OCI-LY7 (cell line): ENCODE measurements around the gene HJURP.

ENCODE experiments used
- EZH2phosphoT487 ChIP-seq: fragments of 200-600 bp; sonication (generic); IDR thresholded peaks from 2 replicates; pipeline ENCODE4 v1.6.1; 2018; ENCODE audit warnings: low read depth, borderline replicate concordance, mild to moderate bottlenecking, mixed run types, antibody characterized with exemption, low read length, moderate library complexity, mixed read lengths
- TF ChIP-seq, protein P1 (sequence below): fragments of 200-600 bp; sonication (generic); conservative IDR thresholded peaks from 2 replicates; pipeline ENCODE4 v1.5.1; 2014; ENCODE audit warnings: mild to moderate bottlenecking, antibody characterized with exemption, low read length, moderate library complexity, mixed read lengths

DNA sequence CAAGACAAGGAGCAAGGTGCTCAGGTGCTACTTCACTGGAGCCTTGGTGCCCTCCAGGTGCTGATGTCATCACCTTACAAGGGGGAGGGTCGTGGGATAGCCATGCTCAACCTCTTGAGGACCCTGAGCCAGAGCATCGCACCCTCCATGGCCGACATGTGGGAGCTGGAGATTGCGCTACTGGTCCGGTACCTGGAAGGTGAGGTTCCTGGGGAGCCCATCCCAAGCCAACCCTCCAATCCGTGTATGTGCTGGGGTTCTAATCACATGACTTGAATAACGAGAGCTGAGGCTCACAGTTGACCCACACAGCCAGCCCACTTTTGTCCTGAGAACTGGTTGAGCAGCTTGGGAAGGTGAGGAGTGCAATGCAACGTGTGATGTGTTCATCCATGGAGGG, 50.3 kb downstream of the HJURP start:
- TF ChIP-seq, protein P1, sequence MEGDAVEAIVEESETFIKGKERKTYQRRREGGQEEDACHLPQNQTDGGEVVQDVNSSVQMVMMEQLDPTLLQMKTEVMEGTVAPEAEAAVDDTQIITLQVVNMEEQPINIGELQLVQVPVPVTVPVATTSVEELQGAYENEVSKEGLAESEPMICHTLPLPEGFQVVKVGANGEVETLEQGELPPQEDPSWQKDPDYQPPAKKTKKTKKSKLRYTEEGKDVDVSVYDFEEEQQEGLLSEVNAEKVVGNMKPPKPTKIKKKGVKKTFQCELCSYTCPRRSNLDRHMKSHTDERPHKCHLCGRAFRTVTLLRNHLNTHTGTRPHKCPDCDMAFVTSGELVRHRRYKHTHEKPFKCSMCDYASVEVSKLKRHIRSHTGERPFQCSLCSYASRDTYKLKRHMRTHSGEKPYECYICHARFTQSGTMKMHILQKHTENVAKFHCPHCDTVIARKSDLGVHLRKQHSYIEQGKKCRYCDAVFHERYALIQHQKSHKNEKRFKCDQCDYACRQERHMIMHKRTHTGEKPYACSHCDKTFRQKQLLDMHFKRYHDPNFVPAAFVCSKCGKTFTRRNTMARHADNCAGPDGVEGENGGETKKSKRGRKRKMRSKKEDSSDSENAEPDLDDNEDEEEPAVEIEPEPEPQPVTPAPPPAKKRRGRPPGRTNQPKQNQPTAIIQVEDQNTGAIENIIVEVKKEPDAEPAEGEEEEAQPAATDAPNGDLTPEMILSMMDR: no peak
- TF ChIP-seq EZH2phosphoT487: no peak
